ENCODE results near the gene DPRX.
"Not testable (repeated sequence)": the region's sequence is repeated elsewhere in the genome, so short reads cannot be mapped to it uniquely, and the experiment has no call there.

- TF ChIP-seq, protein P1, sequence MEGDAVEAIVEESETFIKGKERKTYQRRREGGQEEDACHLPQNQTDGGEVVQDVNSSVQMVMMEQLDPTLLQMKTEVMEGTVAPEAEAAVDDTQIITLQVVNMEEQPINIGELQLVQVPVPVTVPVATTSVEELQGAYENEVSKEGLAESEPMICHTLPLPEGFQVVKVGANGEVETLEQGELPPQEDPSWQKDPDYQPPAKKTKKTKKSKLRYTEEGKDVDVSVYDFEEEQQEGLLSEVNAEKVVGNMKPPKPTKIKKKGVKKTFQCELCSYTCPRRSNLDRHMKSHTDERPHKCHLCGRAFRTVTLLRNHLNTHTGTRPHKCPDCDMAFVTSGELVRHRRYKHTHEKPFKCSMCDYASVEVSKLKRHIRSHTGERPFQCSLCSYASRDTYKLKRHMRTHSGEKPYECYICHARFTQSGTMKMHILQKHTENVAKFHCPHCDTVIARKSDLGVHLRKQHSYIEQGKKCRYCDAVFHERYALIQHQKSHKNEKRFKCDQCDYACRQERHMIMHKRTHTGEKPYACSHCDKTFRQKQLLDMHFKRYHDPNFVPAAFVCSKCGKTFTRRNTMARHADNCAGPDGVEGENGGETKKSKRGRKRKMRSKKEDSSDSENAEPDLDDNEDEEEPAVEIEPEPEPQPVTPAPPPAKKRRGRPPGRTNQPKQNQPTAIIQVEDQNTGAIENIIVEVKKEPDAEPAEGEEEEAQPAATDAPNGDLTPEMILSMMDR (IDR thresholded peaks at IDR 0.05) = not testable (repeated sequence)
- TF ChIP-seq POLR2AphosphoS5 (IDR thresholded peaks at IDR 0.05; ENCODE audit: low read depth, low read length); REST (IDR thresholded peaks at IDR 0.05; ENCODE audit: insufficient read depth in 1 of 2, low read depth in 2 of 2, low read length in 1 of 2): not testable (repeated sequence)
These were observed 37.0 kb downstream of the DPRX start for GRCh38 chr19:53668804-53669203.

All from Panc1 (cell line).